Left ventricle myocardium inferior (tissue), 1 donor: ENCODE measurements around the gene LOXHD1. TPM values are rescaled to one million over a fixed set of nuclear protein-coding genes. Genes with fewer than 3 reads are reported as not detected.

Source experiments
- DNase-seq: peaks from one replicate; pipeline ENCODE4 v3.0.0-alpha.2; 2020
- H3K27ac ChIP-seq: fragments of 200-600 bp; replicated peaks from 2 replicates; pipeline ENCODE4 v1.8.0; 2021
- H3K27me3 ChIP-seq: fragments of 200-600 bp; 2 replicates; pipeline ENCODE4 v1.8.0; 2021; ENCODE audit warnings: low read depth
- H3K36me3 ChIP-seq: fragments of 200-600 bp; 2 replicates; pipeline ENCODE4 v1.8.0; 2021
- H3K4me1 ChIP-seq: fragments of 200-600 bp; 2 replicates; pipeline ENCODE4 v1.8.0; 2021
- H3K4me3 ChIP-seq: fragments of 200-600 bp; 2 replicates; pipeline ENCODE4 v1.8.0; 2021; ENCODE audit warnings: mild to moderate bottlenecking, moderate library complexity
- H3K9me3 ChIP-seq: fragments of 200-600 bp; replicated peaks from 2 replicates; pipeline ENCODE4 v1.8.0; 2021
- CTCF ChIP-seq: fragments of 200-600 bp; IDR thresholded peaks from 2 replicates; pipeline ENCODE4 v1.8.0; 2021; ENCODE audit warnings: antibody characterized with exemption, mild to moderate bottlenecking, borderline replicate concordance
- intact Hi-C: fragments of 100-400 bp; cut with micrococcal nuclease; formaldehyde crosslinking; loops from one replicate; pipeline ENCODE4 v1.11.0; 2022
- total RNA-seq: library from RNA; stranded (reverse); fragmentation: NEBNext Ultra II Directional; extraction: Animal tissue kit (Norgen Biotek cat#: 25700); gene quantifications from one replicate; pipeline ENCODE4 v1.2.1, GENCODE V29; 2021
- donor health status: DM: no; HTN: yes; CAD: no; lungs with severe emphysema.

LOXHD1 gene
- total RNA-seq, 1 donor from 2014 or later = 0.49 TPM

DNA sequence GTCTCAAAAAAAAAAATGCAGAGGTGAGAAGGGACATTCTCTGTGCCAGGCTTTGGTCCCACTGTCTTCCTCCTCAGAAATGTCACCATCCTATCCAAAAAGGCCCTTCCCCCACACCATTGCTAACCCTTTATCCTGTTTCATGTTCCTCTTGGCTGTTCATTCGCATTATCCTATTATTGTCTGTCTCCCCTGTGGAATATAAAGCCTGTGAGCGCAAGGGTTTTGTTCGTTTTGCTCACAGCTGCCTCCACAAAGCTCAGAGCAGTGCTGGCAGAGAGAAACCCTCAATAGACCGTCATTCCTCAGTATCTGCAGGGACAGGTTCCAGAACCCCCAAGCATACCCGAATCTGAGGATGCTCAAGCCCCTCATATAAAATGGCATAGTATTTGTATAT, 91.8 kb downstream of the LOXHD1 start:
- no peaks in the 10 kb centered on the region for H3K4me1 ChIP-seq
- no peak for DNase-seq
- no peak overlapping the region for H3K27ac ChIP-seq
- H3K9me3 ChIP-seq = no peaks in the 10 kb centered on the region
- peaks cover 21% of the 10 kb centered on the region for H3K27me3 ChIP-seq
- intact Hi-C loops = no loop called here
- no peak for TF ChIP-seq CTCF
- H3K36me3 ChIP-seq = no peaks in the 10 kb centered on the region
- H3K4me3 ChIP-seq = no peak overlapping the region

- DNase-seq = no peak
- intact Hi-C loops = no loop called here
Measured at GRCh38 chr18:46563317-46563716, 93.7 kb downstream of the LOXHD1 start.

DNA sequence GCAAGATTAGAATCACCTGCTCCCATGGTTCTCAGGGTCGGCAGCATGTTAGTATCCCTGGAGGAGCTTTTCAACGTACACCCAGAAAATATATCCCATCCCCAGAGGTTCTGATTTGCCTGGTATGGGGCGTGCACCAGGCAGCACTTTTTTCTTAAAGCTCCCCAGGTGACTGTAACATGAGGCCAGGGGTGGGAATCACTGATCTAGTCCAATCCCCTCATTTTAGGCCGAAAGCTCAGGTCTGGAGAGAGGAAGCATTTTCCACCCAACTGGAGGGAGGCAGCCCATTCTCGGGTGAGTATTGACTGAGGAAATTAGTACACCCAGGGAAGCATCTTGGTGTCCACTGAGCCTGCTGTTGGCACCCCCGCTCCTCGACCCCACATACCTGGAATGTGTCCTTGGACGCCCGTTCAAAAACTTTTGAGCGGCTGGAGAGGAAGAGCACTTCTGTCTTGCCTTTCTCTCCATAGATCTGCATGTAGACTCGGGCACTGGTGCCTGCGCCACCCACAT, 94.3 kb downstream of the LOXHD1 start:
- intact Hi-C loops = no loop called here
- no peak overlapping the region for H3K27ac ChIP-seq
- H3K4me3 ChIP-seq = no peak overlapping the region
- no peaks in the 10 kb centered on the region for H3K9me3 ChIP-seq
- no peaks in the 10 kb centered on the region for H3K36me3 ChIP-seq
- no peak for TF ChIP-seq CTCF
- peaks cover 21% of the 10 kb centered on the region for H3K27me3 ChIP-seq
- no peak for DNase-seq
- H3K4me1 ChIP-seq = no peaks in the 10 kb centered on the region

More at GRCh38 chr18:46563317-46563716, 93.7 kb downstream of the LOXHD1 start:
- no peaks in the 10 kb centered on the region for H3K4me1 ChIP-seq
- H3K27ac ChIP-seq = no peak overlapping the region
- no peaks in the 10 kb centered on the region for H3K36me3 ChIP-seq
- TF ChIP-seq CTCF = no peak
- H3K4me3 ChIP-seq = no peak overlapping the region
- no peaks in the 10 kb centered on the region for H3K9me3 ChIP-seq
- H3K27me3 ChIP-seq = peaks cover 21% of the 10 kb centered on the region

DNA sequence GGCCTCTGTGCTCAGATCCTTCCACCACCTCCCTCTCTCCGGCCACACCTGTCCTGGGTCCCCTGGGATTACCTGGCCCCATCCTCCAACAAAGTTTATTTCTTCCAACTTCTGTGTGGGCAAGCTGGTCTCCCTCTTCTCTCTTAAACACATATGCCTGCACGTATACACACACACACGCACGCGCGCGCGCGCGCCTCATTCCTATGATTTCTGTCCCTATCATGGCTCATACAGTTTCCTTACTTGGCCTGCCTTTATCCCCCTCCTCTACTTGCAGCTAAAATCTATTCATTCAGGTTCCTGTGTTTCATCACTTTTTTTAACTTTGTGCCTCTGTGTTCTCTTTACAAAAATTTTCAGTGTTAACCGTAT, 96.4 kb downstream of the LOXHD1 start:
- no peak overlapping the region for H3K4me3 ChIP-seq
- peaks cover 11% of the 10 kb centered on the region for H3K27me3 ChIP-seq
- no peak overlapping the region for H3K27ac ChIP-seq
- no peak for TF ChIP-seq CTCF
- H3K4me1 ChIP-seq = no peaks in the 10 kb centered on the region
- intact Hi-C loops = no loop called here
- no peaks in the 10 kb centered on the region for H3K9me3 ChIP-seq
- H3K36me3 ChIP-seq = no peaks in the 10 kb centered on the region
- DNase-seq = no peak

- Histone ChIP-seq H3K36me3 (no peaks in the 10 kb centered on the region), H3K4me1 (no peaks in the 10 kb centered on the region), H3K27ac (no peak overlapping the region), H3K4me3 (no peak overlapping the region), H3K9me3 (no peaks in the 10 kb centered on the region), H3K27me3 (peaks cover 11% of the 10 kb centered on the region)
- intact Hi-C loops = loop anchor here (10.0 kb wide), 1 partner anchor 95 kb away; the partner anchor contains the start of gene LOXHD1
- TF ChIP-seq CTCF = no peak
- DNase-seq = no peak
Measured at GRCh38 chr18:46559946-46560670, 96.9 kb downstream of the LOXHD1 start.
